ENCODE measurements around the gene GTF2E1. TPM values are rescaled to one million over a fixed set of nuclear protein-coding genes. Genes with fewer than 3 reads are reported as not detected.
"Not testable (repeated sequence)": the region's sequence is repeated elsewhere in the genome, so short reads cannot be mapped to it uniquely, and the experiment has no call there.

GTF2E1 gene
- 23.4 and 24.6 TPM in 2 replicates for total RNA-seq

GRCh38 chr3:120742198-120742848 is at the start of gene GTF2E1, which contains the start of gene RABL3:
Gene GTF2E1 (plus strand): TSS chr3:120742744. CDS start chr3:120750553, 7,809 bp downstream.
Gene RABL3 (minus strand): TSS chr3:120742516. CDS start chr3:120742507, 9 bp downstream.
- DNase-seq (ENCODE audit: low read depth in 2 of 2), result peak; percentile 100

GRCh38 chr3:120693439-120694171 is 48.9 kb upstream of the GTF2E1 start:
- peak; percentile 7 to 61 for DNase-seq (ENCODE audit: low read depth in 2 of 2)

DNA sequence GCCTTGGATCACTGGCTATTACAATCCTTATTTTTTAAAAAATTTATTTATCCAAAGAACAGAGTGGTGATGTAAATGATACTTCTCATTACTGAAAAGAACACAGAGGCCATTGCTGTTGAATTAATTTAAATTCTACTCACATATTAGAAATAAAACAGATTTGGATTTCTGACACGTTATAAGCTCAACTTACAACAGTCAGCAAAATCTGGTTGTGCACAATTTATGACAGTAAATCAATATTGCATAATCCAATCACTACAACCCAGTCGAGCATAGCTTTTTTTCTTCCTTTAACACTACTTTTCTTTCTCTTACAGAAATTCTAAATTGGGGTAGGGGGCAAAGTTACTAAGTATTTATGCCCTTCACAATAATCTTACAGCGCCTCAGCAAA is 43.2 kb upstream of the GTF2E1 start:
- no peak for DNase-seq (ENCODE audit: low read depth in 2 of 2)

DNA sequence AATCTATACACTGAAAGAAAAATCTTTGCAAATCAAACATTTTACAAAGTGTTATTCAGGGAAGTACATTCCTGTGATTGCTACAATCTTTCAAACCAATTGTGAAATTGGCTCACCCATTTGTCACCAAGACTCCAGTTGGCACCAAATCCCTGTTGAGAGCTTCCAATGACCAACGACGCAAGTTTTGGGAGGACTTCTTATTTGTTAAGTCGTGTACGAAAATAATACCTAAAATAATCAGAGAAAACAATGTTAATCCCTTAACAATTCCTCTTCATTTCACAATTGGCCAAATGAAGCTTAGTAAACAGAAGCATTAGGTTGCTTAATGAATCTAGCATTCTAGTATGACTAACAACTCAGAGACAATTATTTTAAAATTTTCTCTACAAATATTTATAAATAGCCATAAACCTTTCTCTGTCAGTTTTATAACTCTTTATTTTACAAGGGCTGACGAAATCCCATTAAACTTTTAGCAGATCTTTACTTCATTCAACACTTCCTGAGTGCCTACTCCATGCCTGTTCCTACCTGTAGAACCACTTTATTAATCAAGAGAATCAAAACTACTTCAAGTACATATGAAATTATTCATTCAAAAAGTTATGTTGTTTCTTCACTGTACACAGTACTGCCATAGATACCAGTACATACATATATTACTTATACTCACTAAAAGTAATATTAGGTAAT is 36.5 kb upstream of the GTF2E1 start:
- no peak for DNase-seq (ENCODE audit: low read depth in 2 of 2)

- DNase-seq (ENCODE audit: low read depth in 2 of 2), result no peak
Observed at GRCh38 chr3:120706950-120707349, 35.6 kb upstream of the GTF2E1 start.

- DNase-seq (ENCODE audit: low read depth in 2 of 2), result no peak
Observed at GRCh38 chr3:120708408-120708807, 34.1 kb upstream of the GTF2E1 start.

DNA sequence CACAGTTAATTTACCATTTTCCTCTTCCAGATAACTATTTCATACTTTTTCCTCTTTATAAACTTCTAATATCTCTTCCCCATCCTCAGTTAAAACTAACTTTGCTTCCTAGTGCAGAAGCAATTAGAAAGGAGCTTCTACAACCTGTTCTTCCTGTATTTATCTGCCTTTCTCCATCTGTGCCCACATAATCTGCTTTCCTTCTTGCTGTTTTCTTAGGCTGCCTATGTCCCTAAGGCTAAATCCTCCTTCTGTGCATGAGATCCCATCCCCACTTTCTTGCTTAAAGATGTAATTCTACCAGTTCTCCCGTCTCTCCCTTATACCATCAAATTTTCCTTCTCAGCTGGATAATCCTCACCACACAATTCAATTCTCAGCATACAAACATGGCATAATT is 32.2 kb upstream of the GTF2E1 start:
- no peak for DNase-seq (ENCODE audit: low read depth in 2 of 2)

GRCh38 chr3:120713262-120713661 is 29.3 kb upstream of the GTF2E1 start:
- no peak for DNase-seq (ENCODE audit: low read depth in 2 of 2)

DNA sequence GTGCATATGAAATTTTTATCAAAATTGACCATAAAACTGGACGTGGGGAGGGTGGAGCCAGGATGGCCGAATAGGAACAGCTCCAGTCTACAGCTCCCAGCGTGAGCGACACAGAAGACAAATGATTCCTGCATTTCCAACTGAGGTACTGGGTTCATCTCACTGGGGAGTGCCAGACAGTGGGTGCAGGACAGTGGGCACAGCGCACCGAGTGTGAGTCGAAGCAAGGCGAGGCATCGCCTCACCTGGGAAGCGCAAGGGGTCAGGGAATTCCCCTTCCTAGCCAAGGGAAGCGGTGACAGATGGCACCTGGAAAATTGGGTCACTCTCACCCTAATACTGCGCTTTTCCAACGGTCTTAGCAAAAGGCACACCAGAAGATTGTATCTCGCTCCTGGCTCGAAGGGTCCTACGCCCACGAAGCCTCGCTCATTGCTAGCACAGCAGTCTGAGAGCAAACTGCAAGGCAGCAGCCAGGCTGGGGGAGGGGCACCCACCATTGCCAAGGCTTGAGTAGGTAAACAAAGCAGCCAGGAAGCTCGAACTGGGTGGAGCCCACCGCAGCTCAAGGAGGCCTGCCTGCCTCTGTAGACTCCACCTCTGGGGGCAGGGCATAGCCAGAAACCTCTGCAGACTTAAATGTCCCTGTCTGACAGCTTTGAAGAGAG is 23.2 kb upstream of the GTF2E1 start:
- not testable (repeated sequence) for DNase-seq (ENCODE audit: low read depth in 2 of 2)

DNA sequence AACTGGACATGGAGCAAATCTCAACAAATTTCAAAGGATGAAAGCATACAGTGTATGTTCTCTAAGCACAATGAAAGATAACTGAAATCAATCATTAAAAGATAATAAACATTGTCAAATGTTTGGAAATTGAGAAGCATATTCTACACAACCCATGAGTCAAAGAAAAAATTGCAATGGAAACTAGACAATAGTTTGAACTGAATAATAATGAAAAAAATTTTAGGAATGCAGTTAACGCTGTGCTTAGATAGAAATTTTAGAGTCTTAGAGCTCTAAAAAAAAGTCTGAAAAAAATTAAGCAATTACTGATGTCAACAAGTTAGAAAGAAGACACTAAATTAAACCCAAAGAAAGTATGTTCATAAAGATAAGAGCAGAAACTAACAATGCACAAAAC is 15.8 kb upstream of the GTF2E1 start:
- no peak for DNase-seq (ENCODE audit: low read depth in 2 of 2)

DNA sequence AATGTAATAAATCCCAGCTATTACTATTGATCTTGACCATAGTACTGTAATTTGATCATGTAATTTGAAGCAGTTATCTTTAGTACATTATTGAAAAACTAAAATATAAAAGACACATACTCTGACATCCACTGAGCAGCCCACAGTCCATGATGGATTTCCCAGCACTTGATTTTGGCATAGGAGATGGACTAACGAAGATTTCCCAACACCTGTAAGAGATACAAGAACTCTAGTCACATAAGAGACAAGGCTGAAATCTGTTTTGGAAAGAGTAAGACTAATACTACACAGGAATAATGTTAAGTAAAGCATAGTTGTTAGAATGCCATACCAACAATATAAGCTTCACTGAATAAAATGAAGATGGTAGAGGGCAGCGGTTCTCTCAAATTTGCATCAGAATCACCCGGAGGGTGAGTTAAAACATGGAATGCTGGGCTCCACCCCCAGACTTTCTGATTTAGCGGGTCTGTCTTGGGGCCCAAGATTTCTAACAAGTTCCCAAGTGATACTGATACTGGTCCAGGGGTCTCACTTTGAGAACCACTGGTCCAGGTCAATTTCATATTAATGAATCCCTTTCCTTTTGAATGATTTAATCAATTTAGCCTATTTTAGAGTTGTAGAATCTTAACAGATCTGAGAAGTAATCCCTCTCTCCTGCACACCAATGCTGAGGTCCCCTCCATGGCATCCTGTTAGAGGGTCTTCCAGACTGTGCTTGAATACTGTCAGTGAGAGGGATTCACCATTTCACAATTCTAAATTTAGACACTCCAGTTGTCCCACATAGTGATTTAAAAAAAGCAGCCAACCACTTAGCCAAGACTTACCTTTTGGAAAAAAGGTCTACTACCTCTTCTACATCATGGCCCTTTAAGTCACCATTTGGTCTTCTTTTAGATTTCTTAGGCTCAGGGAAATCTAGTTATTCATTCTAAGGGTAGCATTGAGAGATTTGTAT is 11.7 kb upstream of the GTF2E1 start:
- no peak for DNase-seq (ENCODE audit: low read depth in 2 of 2)

DNA sequence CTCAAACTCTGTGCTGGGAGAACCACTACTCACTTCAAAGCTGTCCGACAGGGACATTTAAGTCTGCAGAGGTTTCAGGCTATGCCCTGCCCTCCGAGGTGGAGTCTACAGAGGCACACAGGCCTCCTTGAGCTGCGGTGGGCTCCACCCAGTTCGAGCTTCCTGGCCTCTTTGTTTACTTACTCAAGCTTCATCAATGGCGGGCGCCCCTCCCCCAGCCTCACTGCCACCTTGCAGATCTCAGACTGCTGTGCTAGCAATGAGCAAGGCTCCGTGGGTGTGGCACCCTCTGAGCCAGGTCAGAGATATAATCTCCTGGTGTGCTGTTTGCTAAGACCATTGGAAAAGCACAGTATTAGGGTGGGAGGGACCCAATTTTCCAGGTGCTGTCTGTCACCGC is 4.5 kb upstream of the GTF2E1 start:
- DNase-seq (ENCODE audit: low read depth in 2 of 2), result not testable (repeated sequence)

GRCh38 chr3:120741320-120741719 is 1.2 kb upstream of the GTF2E1 start:
- no peak for DNase-seq (ENCODE audit: low read depth in 2 of 2)

GRCh38 chr3:120741837-120742197 is 727 bp upstream of the GTF2E1 start:
- DNase-seq (ENCODE audit: low read depth in 2 of 2), result peak in 1 of 2 donors; percentile 20

DNA sequence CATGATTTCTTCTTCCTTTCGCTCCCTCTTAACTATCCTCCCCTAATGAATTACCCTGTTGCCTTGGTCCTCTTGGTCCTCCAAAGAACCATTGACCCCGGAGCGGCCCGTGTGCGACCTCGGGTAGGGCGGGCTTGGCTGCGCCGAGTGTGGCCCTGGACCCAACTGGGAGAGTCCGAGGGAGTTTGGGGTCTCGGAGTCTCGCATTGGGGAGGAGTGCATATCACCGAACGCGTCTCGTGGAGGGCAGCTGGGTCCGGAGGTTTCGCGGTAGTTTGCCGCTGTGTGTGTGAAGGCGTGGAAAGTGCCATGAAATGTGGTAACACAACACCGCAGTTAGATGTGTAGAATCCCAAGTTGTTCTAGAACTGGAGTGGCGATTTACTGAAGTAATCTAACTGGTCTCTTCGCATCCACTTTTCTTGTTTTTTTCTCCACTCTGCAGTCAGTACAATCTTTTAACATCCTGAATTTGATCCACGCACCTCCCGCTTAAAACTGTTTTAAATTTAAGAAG is 363 bp downstream of the GTF2E1 start:
- DNase-seq (ENCODE audit: low read depth in 2 of 2), result peak in 1 of 2 donors; percentile 40

GRCh38 chr3:120743556-120744195 is 1.1 kb downstream of the GTF2E1 start:
- DNase-seq (ENCODE audit: low read depth in 2 of 2), result peak in 1 of 2 donors; percentile 36

DNA sequence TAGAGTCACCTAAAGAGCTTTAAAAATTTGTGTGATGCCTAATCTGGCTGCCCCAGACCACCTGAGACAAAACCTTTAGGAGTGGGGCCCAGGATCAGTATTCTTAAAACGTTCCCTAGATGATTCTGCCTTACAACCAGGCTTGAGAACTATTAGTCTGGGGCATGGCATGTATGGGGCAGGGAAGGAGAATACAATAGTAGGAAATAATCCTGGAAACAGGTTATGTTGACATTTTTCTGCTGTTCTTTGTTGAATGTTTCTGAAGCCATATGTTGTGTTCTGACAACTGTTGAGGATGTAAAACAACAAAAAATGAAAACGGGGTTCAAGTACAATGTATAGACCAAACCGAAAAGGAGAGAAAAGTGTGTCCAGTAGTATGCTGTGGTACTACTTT is 2.9 kb downstream of the GTF2E1 start:
- peak; percentile 11 to 60 for DNase-seq (ENCODE audit: low read depth in 2 of 2)

GRCh38 chr3:120749843-120750242 is 7.3 kb downstream of the GTF2E1 start:
- no peak for DNase-seq (ENCODE audit: low read depth in 2 of 2)

DNA sequence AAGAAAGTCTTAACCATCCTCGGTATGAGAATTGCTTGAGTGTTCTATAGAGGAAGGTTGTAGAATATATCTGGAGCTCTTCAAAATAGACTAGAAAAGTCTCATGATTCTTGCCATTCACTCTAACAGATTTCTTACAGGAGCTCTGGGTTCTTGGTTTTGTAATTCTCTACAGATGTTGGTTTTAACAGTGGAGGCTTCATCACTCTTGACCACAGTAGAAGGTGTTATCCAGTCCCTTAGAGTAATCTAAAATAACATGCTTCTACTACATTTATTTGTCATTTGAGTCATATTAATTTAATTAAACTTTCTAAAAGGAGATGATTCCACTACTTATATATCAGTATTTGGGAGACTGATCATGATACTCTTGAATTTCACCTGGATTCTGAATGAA is 9.7 kb downstream of the GTF2E1 start:
- DNase-seq (ENCODE audit: low read depth in 2 of 2), result no peak

- no peak for DNase-seq (ENCODE audit: low read depth in 2 of 2)
Observed at GRCh38 chr3:120752865-120753264, 10.3 kb downstream of the GTF2E1 start.
